Endothelial cell of umbilical vein (primary cell): ENCODE measurements around the gene SSTR5. TPM values are rescaled to one million over a fixed set of nuclear protein-coding genes. Genes with fewer than 3 reads are reported as not detected.

Source experiments
- BruUV-seq: library from RNA; stranded (reverse); fragments of 400-500 nt; replicated peaks from 2 replicates; lab custom pipeline; 2021; lab: Mats Ljungman, UMichigan
- CTCF ChIA-PET: fragments of 300-600, 350-600 bp; sonication (Branson Sonifier 250); formaldehyde crosslinking; loops from one replicate; lab custom pipeline; 2021; ENCODE audit warnings: antibody characterized with exemption, inconsistent platforms; lab: Charles Lee
- POLR2A ChIA-PET: fragments of 300-600, 350-600 bp; sonication (Branson Sonifier 250); formaldehyde crosslinking; loops from one replicate; lab custom pipeline; 2021; ENCODE audit warnings: antibody characterized with exemption, inconsistent platforms; lab: Charles Lee
- DNase-seq: peaks from one replicate; pipeline ENCODE4 v3.0.0-alpha.2; 2011; ENCODE audit warnings: low read depth, low spot score
- FAIRE-seq: peaks from 2 replicates; lab custom pipeline; 2011; peaks lifted over from hg19 to GRCh38; lab: Jason Lieb, UNC
- H2AFZ ChIP-seq: 2 replicates; pipeline ENCODE4 v1.6.0; 2012; ENCODE audit warnings: low read depth, low read length, control low read depth, inconsistent platforms
- H3K27ac ChIP-seq: 2 replicates; pipeline ENCODE4 v1.5.1; 2011; ENCODE audit warnings: low read depth, mild to moderate bottlenecking, control low read depth, low read length, moderate library complexity; ENCODE audit not compliant: insufficient read depth
- H3K27me3 ChIP-seq, 2 experiments: 2 replicates each; pipeline versions ENCODE4 v1.6.0 to v1.6.1; 2011; ENCODE audit warnings: low read length in 2 of 2, mixed read lengths in 1 of 2; ENCODE audit not compliant: control insufficient read depth in 2 of 2, insufficient read depth in 2 of 2
- H3K36me3 ChIP-seq, 2 experiments: 2 replicates in 1 of 2; 3 replicates in 1 of 2; pipeline ENCODE4 v1.5.1; 2011; ENCODE audit warnings: low read length in 2 of 2, mild to moderate bottlenecking in 1 of 2, moderate library complexity in 1 of 2; ENCODE audit not compliant: control insufficient read depth in 2 of 2, insufficient read depth in 2 of 2; ENCODE audit errors: extremely low read depth in 1 of 2
- H3K4me1 ChIP-seq: 3 replicates; pipeline ENCODE4 v1.5.1; 2011; ENCODE audit warnings: mild to moderate bottlenecking, low read length; ENCODE audit not compliant: control insufficient read depth, insufficient read depth; ENCODE audit errors: extremely low read depth
- H3K4me2 ChIP-seq: 2 replicates; pipeline ENCODE4 v1.6.1; 2011; ENCODE audit warnings: low read length, control low read depth, mixed read lengths; ENCODE audit not compliant: insufficient read depth
- H3K4me3 ChIP-seq, 3 experiments: fragments of 200-600 bp in 1 of 3; sonication (generic), shearing (Covaris generic) in 1 of 3; replicated peaks in 1 of 3; 2 replicates each; pipeline ENCODE4 v1.5.1; 2011 to 2016; ENCODE audit warnings: control low read depth in 3 of 3, low read length in 3 of 3, mild to moderate bottlenecking in 2 of 3, inconsistent platforms in 1 of 3, low read depth in 1 of 3, moderate library complexity in 1 of 3; ENCODE audit not compliant: insufficient read depth in 1 of 3
- H3K79me2 ChIP-seq: 2 replicates; pipeline ENCODE4 v1.6.0; 2012; ENCODE audit warnings: low read length, inconsistent platforms; ENCODE audit not compliant: control insufficient read depth, insufficient read depth
- H3K9ac ChIP-seq: replicated peaks from 2 replicates; pipeline ENCODE3; 2011; ENCODE audit warnings: low read length, control low read depth; ENCODE audit not compliant: insufficient read depth; ENCODE audit errors: extremely low read depth
- H3K9me1 ChIP-seq: replicated peaks from 3 replicates; pipeline ENCODE4 v1.6.0; 2011; ENCODE audit warnings: mild to moderate bottlenecking, low read length; ENCODE audit not compliant: control insufficient read depth, insufficient read depth; ENCODE audit errors: extremely low read depth
- H3K9me3 ChIP-seq: replicated peaks from 2 replicates; pipeline ENCODE4 v1.5.1; 2012; ENCODE audit warnings: low read length, inconsistent platforms; ENCODE audit not compliant: control insufficient read depth, insufficient read depth
- H4K20me1 ChIP-seq: replicated peaks from 2 replicates; pipeline ENCODE3; 2011; ENCODE audit warnings: mild to moderate bottlenecking, low read length; ENCODE audit not compliant: control insufficient read depth, insufficient read depth; ENCODE audit errors: extremely low read depth
- EZH2 ChIP-seq: IDR thresholded peaks from 2 replicates; pipeline ENCODE4 v1.6.1; 2012; ENCODE audit warnings: borderline replicate concordance, low read depth, mild to moderate bottlenecking, moderate library complexity, low read length, inconsistent platforms; ENCODE audit not compliant: severe bottlenecking
- FOS ChIP-seq: IDR thresholded peaks from 2 replicates; pipeline ENCODE4 v1.6.1; 2011; ENCODE audit warnings: mild to moderate bottlenecking, low read length, moderate library complexity, borderline replicate concordance; ENCODE audit not compliant: insufficient read depth
- GATA2 ChIP-seq: IDR thresholded peaks from 2 replicates; pipeline ENCODE4 v1.7.0; 2011; ENCODE audit warnings: low read depth, mild to moderate bottlenecking, moderate library complexity, mixed read lengths, low read length; ENCODE audit not compliant: insufficient read length, insufficient read depth
- JUN ChIP-seq: IDR thresholded peaks from 2 replicates; pipeline ENCODE4 v1.6.1; 2011; ENCODE audit warnings: borderline replicate concordance, low read depth; ENCODE audit not compliant: insufficient read length, insufficient read depth
- MYC ChIP-seq: IDR thresholded peaks from one replicate; pipeline ENCODE4 v1.6.1; 2011; ENCODE audit warnings: mild to moderate bottlenecking, low read depth, low read length
- POLR2A ChIP-seq: IDR thresholded peaks from 2 replicates; pipeline ENCODE4 v1.6.1; 2012; ENCODE audit warnings: low read depth, mild to moderate bottlenecking, control low read depth, low read length
- POLR2AphosphoS5 ChIP-seq: IDR thresholded peaks from 2 replicates; pipeline ENCODE4 v1.6.1; 2012; ENCODE audit warnings: low read depth, mild to moderate bottlenecking, control low read depth, low read length, moderate library complexity; ENCODE audit not compliant: insufficient read depth
- dilution Hi-C: fragments of 300-500 bp; cut with MboI; formaldehyde crosslinking; loops from one replicate; pipeline ENCODE4 v1.15.0; 2019; ENCODE audit warnings: low sequenced_read_pairs; ENCODE audit not compliant: extremely low pct_ligation_motif_present
- intact Hi-C: fragments of 100-400 bp; cut with micrococcal nuclease; formaldehyde crosslinking; loops from one replicate; pipeline ENCODE4 v1.10.0; 2022
- polyA plus RNA-seq, 4 experiments: library from polyadenylated mRNA; depleted of rRNA in 3 of 4; stranded (reverse) in 3 of 4; unstranded in 1 of 4; fragments of >200 nt; gene quantifications; 2 replicates each; pipeline versions ENCODE4 v1.2.1 to v1.2.3, GENCODE V29; 2011 to 2012; ENCODE audit warnings: missing spikeins in 1 of 4
- total RNA-seq: library from RNA; stranded (reverse); gene quantifications from 2 replicates; pipeline ENCODE4 v1.2.3, GENCODE V29; 2021
- TF ChIP-seq, protein P1 (sequence below), 2 donors: IDR thresholded peaks; 1 replicate in 1 of 2; 2 replicates in 1 of 2; pipeline ENCODE4 v1.5.1; 2011; ENCODE audit warnings: low read length in 2 of 2, mild to moderate bottlenecking in 2 of 2, moderate library complexity in 2 of 2, control low read depth in 1 of 2, inconsistent platforms in 1 of 2, low read depth in 1 of 2; ENCODE audit not compliant: insufficient read depth in 1 of 2; ENCODE audit errors: extremely low read depth in 1 of 2
- TF ChIP-seq, protein P2 (sequence below): IDR thresholded peaks from 2 replicates; pipeline ENCODE4 v1.6.1; 2011; ENCODE audit not compliant: insufficient read depth, insufficient read length

Gene SSTR5
- total and polyA plus RNA-seq, 2 donors (not counting 3 experiments of a cell fraction or from before 2014, with no cell fraction given): 0.24 to 0.52 TPM

DNA sequence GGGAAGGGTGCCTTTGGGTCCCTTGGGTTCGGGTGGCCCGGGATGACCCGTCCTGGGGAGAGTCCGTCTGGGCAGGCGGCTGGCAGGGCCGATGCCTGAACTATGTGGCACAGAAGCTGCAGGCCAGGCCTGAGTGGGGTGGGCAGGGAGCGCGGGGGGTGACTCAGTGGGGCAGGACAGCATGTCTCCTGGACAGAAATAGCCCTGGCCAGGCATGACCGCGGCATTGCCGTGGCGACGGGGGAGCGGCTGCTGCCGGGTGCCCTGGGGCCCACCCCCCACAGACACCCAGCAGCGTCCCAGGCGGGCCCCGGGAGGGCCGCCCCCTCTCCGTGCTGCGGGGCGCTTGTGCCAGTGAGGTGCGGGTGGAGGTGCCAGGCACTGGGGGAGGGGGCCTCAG is 25.3 kb downstream of the SSTR5 start:
- Histone ChIP-seq H3K36me3 (no peaks in the 10 kb centered on the region), H3K4me1 (no peaks in the 10 kb centered on the region), H3K9me3 (no peaks in the 10 kb centered on the region), H3K9ac (no peak overlapping the region), H3K9me1 (no peaks in the 10 kb centered on the region), H3K27ac (no peak overlapping the region), H3K79me2 (no peaks in the 10 kb centered on the region), H4K20me1 (no peaks in the 10 kb centered on the region), H3K4me3 (no peak overlapping the region), H3K4me2 (no peak overlapping the region), H3K27me3 (no peaks in the 10 kb centered on the region), H2AFZ (no peak overlapping the region)
- TF ChIP-seq POLR2AphosphoS5 (no peak), MYC (no peak), POLR2A (no peak), EZH2 (no peak), JUN (no peak), FOS (no peak), GATA2 (no peak)
- TF ChIP-seq, protein P1, sequence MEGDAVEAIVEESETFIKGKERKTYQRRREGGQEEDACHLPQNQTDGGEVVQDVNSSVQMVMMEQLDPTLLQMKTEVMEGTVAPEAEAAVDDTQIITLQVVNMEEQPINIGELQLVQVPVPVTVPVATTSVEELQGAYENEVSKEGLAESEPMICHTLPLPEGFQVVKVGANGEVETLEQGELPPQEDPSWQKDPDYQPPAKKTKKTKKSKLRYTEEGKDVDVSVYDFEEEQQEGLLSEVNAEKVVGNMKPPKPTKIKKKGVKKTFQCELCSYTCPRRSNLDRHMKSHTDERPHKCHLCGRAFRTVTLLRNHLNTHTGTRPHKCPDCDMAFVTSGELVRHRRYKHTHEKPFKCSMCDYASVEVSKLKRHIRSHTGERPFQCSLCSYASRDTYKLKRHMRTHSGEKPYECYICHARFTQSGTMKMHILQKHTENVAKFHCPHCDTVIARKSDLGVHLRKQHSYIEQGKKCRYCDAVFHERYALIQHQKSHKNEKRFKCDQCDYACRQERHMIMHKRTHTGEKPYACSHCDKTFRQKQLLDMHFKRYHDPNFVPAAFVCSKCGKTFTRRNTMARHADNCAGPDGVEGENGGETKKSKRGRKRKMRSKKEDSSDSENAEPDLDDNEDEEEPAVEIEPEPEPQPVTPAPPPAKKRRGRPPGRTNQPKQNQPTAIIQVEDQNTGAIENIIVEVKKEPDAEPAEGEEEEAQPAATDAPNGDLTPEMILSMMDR (IDR thresholded peaks at IDR 0.05; ENCODE audit: extremely low read depth in 1 of 2, insufficient read depth in 1 of 2, low read depth in 1 of 2, low read length in 2 of 2): no peak
- TF ChIP-seq, protein P2, sequence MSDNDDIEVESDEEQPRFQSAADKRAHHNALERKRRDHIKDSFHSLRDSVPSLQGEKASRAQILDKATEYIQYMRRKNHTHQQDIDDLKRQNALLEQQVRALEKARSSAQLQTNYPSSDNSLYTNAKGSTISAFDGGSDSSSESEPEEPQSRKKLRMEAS: no peak
- dilution Hi-C loops (no loop called here), intact Hi-C loops (no loop called here)
- BruUV-seq: no TSS peak
- ChIA-PET CTCF (no interaction called here), POLR2A (no interaction called here)
- DNase-seq (no peak), FAIRE-seq (no peak)
